ENCODE results near the gene PDGFC. TPM values are rescaled to one million over a fixed set of nuclear protein-coding genes. Genes with fewer than 3 reads are reported as not detected.

The PDGFC gene
- total and polyA plus RNA-seq, 2 of the 8 experiments (the other 6 are each of a cell fraction or from before 2014, with no cell fraction given) = 0.65 to 2.7 TPM

DNA sequence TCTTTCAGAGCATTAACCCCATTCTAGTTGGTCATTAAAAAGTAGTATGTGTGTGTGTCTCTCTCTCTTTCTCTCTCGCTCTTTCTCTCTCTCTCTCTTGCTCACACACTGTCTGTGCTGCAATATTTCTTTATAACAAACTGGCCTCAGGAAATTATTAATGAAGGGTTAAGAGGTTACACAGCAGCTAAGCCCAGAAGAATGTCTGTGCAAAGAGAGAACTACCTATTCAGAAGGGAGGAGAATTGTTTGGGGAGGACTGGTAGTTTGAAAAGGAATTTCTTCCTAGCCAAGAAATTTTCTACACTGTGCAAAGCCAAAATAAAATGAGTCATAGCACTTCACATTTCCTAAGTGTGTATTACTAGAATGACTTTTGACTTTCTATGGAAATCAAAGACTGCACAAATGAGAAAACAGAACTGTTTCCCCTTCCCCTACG, 22.2 kb downstream of the PDGFC start:
- ChIA-PET POLR2A (ENCODE audit: partially characterized antibody) (interaction anchor here (0.6 kb wide), 1 partner anchor 1046 kb away, joined by 3 read pairs; the partner anchor contains the start of gene TDO2), CTCF (ENCODE audit: partially characterized antibody) (interaction anchor here (0.6 to 3.2 kb wide), 3 partner anchors 19 to 586 kb away, joined by 3 to 12 read pairs (median 5); no protein-coding TSS in a partner anchor)
- no peaks in the 10 kb centered on the region for H3K27me3 ChIP-seq (replicated peaks in 1 of 4; ENCODE audit: control insufficient read depth in 3 of 4, extremely low read depth in 1 of 4, insufficient read depth in 3 of 4, low read length in 3 of 4)
- FAIRE-seq = no peak
- H3K79me1 ChIP-seq (ENCODE audit: low read depth, low read length) = no peaks in the 10 kb centered on the region
- no peak for DNase-seq (ENCODE audit: low read depth in 1 of 2, low spot score in 2 of 2)
- H2AFZ ChIP-seq (ENCODE audit: low read length) = no peak overlapping the region
- H2BK20ac ChIP-seq (ENCODE audit: low read length) = no peak overlapping the region
- H3K9me3 ChIP-seq (ENCODE audit: insufficient read depth in 2 of 2, low read depth in 1 of 2, low read length in 1 of 2) = no peaks in the 10 kb centered on the region
- H3K56ac ChIP-seq (replicated peaks; ENCODE audit: insufficient read length, low read depth, low read length) = no peak overlapping the region
- H3K27ac ChIP-seq (ENCODE audit: low read depth, low read length) = no peak overlapping the region
- no peak overlapping the region for H3K23ac ChIP-seq (ENCODE audit: insufficient read length)
- H3K36me3 ChIP-seq (ENCODE audit: control insufficient read depth in 2 of 4, insufficient read depth in 4 of 4, low read length in 3 of 4) = no peaks in the 10 kb centered on the region
- no peak overlapping the region for H3K4ac ChIP-seq (replicated peaks; ENCODE audit: insufficient read length, low read depth, low read length)
- H2AK5ac ChIP-seq (ENCODE audit: low read depth, low read length) = no peak overlapping the region
- no peak overlapping the region for H2BK15ac ChIP-seq (ENCODE audit: low read length)
- no peaks in the 10 kb centered on the region for H3K79me2 ChIP-seq (ENCODE audit: control insufficient read depth in 1 of 2, insufficient read depth in 2 of 2, low read length in 2 of 2)
- H3K9ac ChIP-seq (replicated peaks in 1 of 4; ENCODE audit: extremely low read depth in 1 of 4, low read depth in 3 of 4, low read length in 3 of 4) = no peak overlapping the region
- H2BK12ac ChIP-seq (ENCODE audit: low read depth, low read length) = no peak overlapping the region
- peaks cover 0 to 4% (median 0%) of the 10 kb centered on the region in 4 experiments; a peak in 1 of 7 replicates for H3K4me1 ChIP-seq (replicated peaks in 1 of 4; ENCODE audit: control insufficient read depth in 3 of 4, insufficient read depth in 4 of 4, low read length in 3 of 4)
- 85% methylated on average over 2 of the region's 2 CpGs; no CpG with 5 or more reads in 1 of the 2 experiments for WGBS, 2 experiments (ENCODE audit: extremely low coverage in 1 of 2, insufficient coverage in 1 of 2, insufficient read length in 1 of 2, insufficient replicate concordance in 2 of 2, low coverage in 1 of 2, low lambda C conversion rate in 2 of 2, missing lambda C conversion rate in 1 of 2)
- no peak overlapping the region for H3K14ac ChIP-seq (ENCODE audit: insufficient read length)
- H3K4me3 ChIP-seq (ENCODE audit: extremely low read depth in 1 of 4, insufficient read depth in 2 of 4, low read depth in 3 of 4, low read length in 4 of 4) = no peak overlapping the region
- no peak overlapping the region for H3K4me2 ChIP-seq (ENCODE audit: insufficient read depth in 1 of 2, low read depth in 2 of 2, low read length in 2 of 2)
- H4K8ac ChIP-seq (ENCODE audit: extremely low read depth, insufficient read depth, low read length) = no peak overlapping the region
- no peak overlapping the region for H4K91ac ChIP-seq (replicated peaks; ENCODE audit: insufficient read length, low read length)
- no peaks in the 10 kb centered on the region for H4K20me1 ChIP-seq (replicated peaks in 1 of 2; ENCODE audit: control insufficient read depth in 1 of 2, insufficient read depth in 2 of 2, low read length in 2 of 2)
- no peak overlapping the region for H2BK5ac ChIP-seq (ENCODE audit: low read depth, low read length)
- no peaks in the 10 kb centered on the region for H3K23me2 ChIP-seq (ENCODE audit: low read depth, low read length)
- H2BK120ac ChIP-seq (replicated peaks; ENCODE audit: low read depth, low read length) = no peak overlapping the region
- H4K5ac ChIP-seq (ENCODE audit: insufficient read length, low read depth, low read length) = no peak overlapping the region
- H3K18ac ChIP-seq (ENCODE audit: extremely low read depth, low read length) = no peak overlapping the region
- TF ChIP-seq CTBP2 (IDR thresholded peaks at IDR 0.05; ENCODE audit: borderline replicate concordance, insufficient read depth, insufficient read length, low read length) (no peak), EP300 (IDR thresholded peaks at IDR 0.05; ENCODE audit: borderline replicate concordance in 1 of 2, low read depth in 2 of 2, low read length in 2 of 2) (no peak), HDAC6 (IDR thresholded peaks at IDR 0.05; ENCODE audit: low read depth, low read length) (no peak), TEAD4 (IDR thresholded peaks at IDR 0.05; ENCODE audit: low read depth, low read length) (no peak), FOSL1 (IDR thresholded peaks at IDR 0.05; ENCODE audit: insufficient read depth, low read depth, low read length) (no peak)
